ENCODE results near the gene FOXD1.
A peak's percentile ranks its signal among the peaks of the same experiment; 100 is the strongest.

The FOXD1 gene

DNA sequence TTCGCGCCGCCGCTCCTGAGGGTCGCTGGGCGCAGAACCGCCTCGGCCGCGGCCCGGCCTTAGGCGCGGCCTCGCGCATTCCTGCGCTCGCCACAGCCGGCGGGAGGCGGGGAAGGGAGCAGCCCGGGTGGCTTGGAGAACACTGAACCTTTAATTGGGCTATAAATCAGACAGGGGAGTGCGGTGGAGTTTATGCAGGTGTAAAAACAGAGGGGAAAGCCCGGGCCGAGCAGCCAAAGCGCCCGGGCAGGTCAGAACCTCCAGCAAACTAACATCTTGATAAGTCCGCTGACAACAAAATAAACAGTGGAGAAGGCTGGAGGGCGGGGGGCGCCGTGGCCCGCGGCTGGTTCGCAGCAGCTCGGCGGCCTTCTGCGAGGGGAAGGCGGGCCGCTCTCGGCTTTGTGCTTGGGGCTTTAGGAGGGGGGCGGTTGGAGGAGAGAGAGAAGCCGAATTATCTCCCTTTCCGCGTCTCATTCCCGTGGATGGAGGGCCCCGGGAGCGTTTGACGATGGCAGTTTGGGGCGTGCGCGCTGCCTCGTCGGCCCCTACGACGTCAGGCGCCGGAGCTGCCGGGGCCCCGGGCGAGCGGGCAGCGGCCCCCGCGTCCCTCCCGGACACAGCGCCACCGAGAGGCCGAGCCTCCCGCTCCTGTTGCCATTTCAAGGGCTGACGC, 11.3 kb downstream of the FOXD1 start:
- Histone ChIP-seq H3K4me1 (ENCODE audit: control insufficient read depth, insufficient read depth, low read depth, low read length) (peaks cover 17% of the 10 kb centered on the region), H3K14ac (ENCODE audit: low read length in 2 of 2) (no peak overlapping the region)
- DNase-seq: peak; percentile 68

DNA sequence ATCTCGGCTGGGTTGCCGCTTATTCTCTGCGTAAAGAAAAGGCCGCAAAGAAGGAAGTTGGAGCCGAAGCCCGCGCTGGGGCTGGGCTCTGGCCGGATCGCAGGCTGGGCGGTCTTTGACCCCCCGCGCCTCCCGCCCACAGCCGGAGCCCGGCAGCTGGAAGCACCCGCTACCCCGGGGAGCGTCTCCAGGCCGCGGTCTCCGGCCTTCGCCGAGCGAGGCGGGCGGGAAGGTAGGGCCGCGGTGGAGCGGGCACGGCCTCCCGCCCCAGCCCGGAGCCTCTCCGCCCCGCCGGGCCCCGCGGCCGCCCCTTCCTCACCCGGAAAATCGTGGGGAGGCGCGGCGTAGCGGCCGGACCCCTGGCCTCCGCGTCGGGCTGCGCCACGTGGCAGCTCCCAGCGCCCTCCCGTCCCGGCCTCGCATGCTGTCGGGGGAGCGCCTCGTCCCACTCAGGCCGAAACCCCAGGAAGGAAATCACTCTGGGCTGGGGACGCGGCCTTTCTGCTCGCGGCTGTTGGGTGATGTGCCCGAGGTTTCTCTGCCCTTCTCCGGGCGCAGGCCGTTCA, 12.0 kb downstream of the FOXD1 start:
- Histone ChIP-seq H3K36me3 (ENCODE audit: control insufficient read depth in 1 of 2, insufficient read depth in 2 of 2, low read depth in 1 of 2, low read length in 2 of 2) (no peaks in the 10 kb centered on the region), H3K9me3 (ENCODE audit: control insufficient read depth, low read length) (no peaks in the 10 kb centered on the region), H3K4me2 (ENCODE audit: low read length, poor library complexity, severe bottlenecking) (peak overlapping the region; percentile 89), H2BK5ac (ENCODE audit: low read depth, low read length, poor library complexity, severe bottlenecking) (peak overlapping the region; percentile 33), H2BK120ac (ENCODE audit: low read depth, low read length) (no peak overlapping the region), H2BK12ac (ENCODE audit: low read length in 2 of 2) (peak overlapping the region; percentile 19 to 93), H4K91ac (ENCODE audit: low read length) (peak overlapping the region; percentile 98), H3K14ac (ENCODE audit: low read length in 2 of 2) (no peak overlapping the region), H4K8ac (ENCODE audit: low read length) (peak overlapping the region; percentile 29), H3K4me1 (ENCODE audit: control insufficient read depth, insufficient read depth, low read depth, low read length) (peaks cover 17% of the 10 kb centered on the region), H3K27me3 (ENCODE audit: control insufficient read depth in 1 of 2, insufficient read depth in 1 of 2, low read length in 2 of 2) (peaks cover 5 to 88% of the 10 kb centered on the region in 2 experiments), H3K4ac (ENCODE audit: low read depth in 1 of 2, low read length in 2 of 2) (peak overlapping the region in 1 of 2 experiments; percentile 86), H3K27ac (ENCODE audit: low read length, poor library complexity, severe bottlenecking) (peak overlapping the region; percentile 48), H2AFZ (ENCODE audit: low read depth, low read length) (peak overlapping the region; percentile 10), H3K9ac (ENCODE audit: low read length) (no peak overlapping the region), H2BK15ac (ENCODE audit: low read depth, poor library complexity, severe bottlenecking) (peak overlapping the region; percentile 63), H2AK5ac (ENCODE audit: low read length, severe bottlenecking) (no peak overlapping the region), H3K4me3 (ENCODE audit: insufficient read depth in 1 of 2, low read depth in 1 of 2, low read length in 2 of 2) (peak overlapping the region; percentile 29 to 54), H3K79me1 (replicated peaks; ENCODE audit: low read length, poor library complexity, severe bottlenecking) (peaks cover 1% of the 10 kb centered on the region), H3K23ac (ENCODE audit: low read length in 2 of 2) (peak overlapping the region in 1 of 2 experiments; percentile 89), H3K18ac (ENCODE audit: low read depth in 1 of 2, low read length in 2 of 2) (peak overlapping the region; percentile 87 to 93)
- 6% methylated on average over 61 of the region's 66 CpGs for WGBS
- no peak for DNase-seq

More for the DNA sequence above, 11.3 kb downstream of the FOXD1 start:
- Histone ChIP-seq H2BK5ac (ENCODE audit: low read depth, low read length, poor library complexity, severe bottlenecking) (peak overlapping the region; percentile 84), H3K27me3 (ENCODE audit: control insufficient read depth in 1 of 2, insufficient read depth in 1 of 2, low read length in 2 of 2) (peaks cover 5 to 94% of the 10 kb centered on the region in 2 experiments), H3K18ac (ENCODE audit: low read depth in 1 of 2, low read length in 2 of 2) (peak overlapping the region; percentile 87 to 93), H2AK5ac (ENCODE audit: low read length, severe bottlenecking) (peak overlapping the region; percentile 19), H2BK12ac (ENCODE audit: low read length in 2 of 2) (peak overlapping the region; percentile 19 to 93), H3K79me1 (replicated peaks; ENCODE audit: low read length, poor library complexity, severe bottlenecking) (peaks cover 1% of the 10 kb centered on the region), H4K91ac (ENCODE audit: low read length) (peak overlapping the region; percentile 98), H3K23ac (ENCODE audit: low read length in 2 of 2) (peak overlapping the region in 1 of 2 experiments; percentile 89), H3K4me2 (ENCODE audit: low read length, poor library complexity, severe bottlenecking) (peak overlapping the region; percentile 89), H2AFZ (ENCODE audit: low read depth, low read length) (peak overlapping the region; percentile 10), H2BK15ac (ENCODE audit: low read depth, poor library complexity, severe bottlenecking) (peak overlapping the region; percentile 86), H4K8ac (ENCODE audit: low read length) (peak overlapping the region; percentile 29), H3K9me3 (ENCODE audit: control insufficient read depth, low read length) (no peaks in the 10 kb centered on the region), H3K4me3 (ENCODE audit: insufficient read depth in 1 of 2, low read depth in 1 of 2, low read length in 2 of 2) (peak overlapping the region; percentile 29 to 54), H3K36me3 (ENCODE audit: control insufficient read depth in 1 of 2, insufficient read depth in 2 of 2, low read depth in 1 of 2, low read length in 2 of 2) (no peaks in the 10 kb centered on the region), H3K4ac (ENCODE audit: low read depth in 1 of 2, low read length in 2 of 2) (peak overlapping the region; percentile 57 to 86), H2BK120ac (ENCODE audit: low read depth, low read length) (no peak overlapping the region), H3K9ac (ENCODE audit: low read length) (peak overlapping the region; percentile 35), H3K27ac (ENCODE audit: low read length, poor library complexity, severe bottlenecking) (peak overlapping the region; percentile 86)
- WGBS: 1% methylated on average over 61 of the region's 69 CpGs

DNA sequence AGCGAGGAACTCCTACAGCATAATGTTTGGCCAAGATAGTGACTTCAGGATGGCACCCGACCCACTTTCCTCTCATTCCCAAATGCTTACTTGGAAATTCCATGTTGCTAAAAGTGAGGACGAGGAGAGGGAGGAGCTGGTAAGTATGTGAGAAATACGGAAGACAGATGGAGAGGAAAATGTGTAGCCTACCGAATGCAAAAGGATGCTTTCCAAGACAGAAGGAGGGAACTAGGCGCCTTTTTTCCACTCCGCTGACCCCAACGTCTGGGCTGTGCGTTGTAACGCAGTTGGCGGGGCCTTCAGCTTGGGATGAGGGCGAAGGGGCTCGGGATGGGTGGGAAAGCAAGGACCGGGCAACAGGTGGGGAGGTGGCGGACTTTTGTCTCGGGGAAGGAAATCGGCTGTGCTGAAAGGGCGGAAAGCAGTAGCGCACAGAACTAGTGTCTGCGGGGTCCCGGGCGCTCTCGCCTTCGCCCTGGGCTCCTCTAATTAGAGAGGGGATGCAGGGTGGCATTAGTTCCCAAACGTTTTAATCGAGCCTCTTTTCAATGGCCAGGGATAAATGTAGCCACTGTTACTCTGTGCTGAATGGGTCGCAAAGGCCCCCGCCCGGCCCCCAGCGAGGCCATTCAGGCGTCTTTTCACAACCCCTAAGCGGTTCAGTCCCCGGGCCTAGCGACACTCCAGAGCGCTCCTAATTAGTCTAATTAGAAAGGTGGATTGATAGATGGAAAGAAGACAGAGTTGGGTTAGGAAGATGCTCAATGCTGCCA, 12.6 kb downstream of the FOXD1 start:
- Histone ChIP-seq H2BK12ac (ENCODE audit: low read length in 2 of 2) (no peak overlapping the region), H3K23ac (ENCODE audit: low read length in 2 of 2) (no peak overlapping the region), H3K36me3 (ENCODE audit: control insufficient read depth in 1 of 2, insufficient read depth in 2 of 2, low read depth in 1 of 2, low read length in 2 of 2) (no peaks in the 10 kb centered on the region), H4K91ac (ENCODE audit: low read length) (no peak overlapping the region), H3K18ac (ENCODE audit: low read depth in 1 of 2, low read length in 2 of 2) (no peak overlapping the region), H3K9me3 (ENCODE audit: control insufficient read depth, low read length) (no peaks in the 10 kb centered on the region), H3K4me3 (ENCODE audit: insufficient read depth in 1 of 2, low read depth in 1 of 2, low read length in 2 of 2) (peak overlapping the region in 1 of 2 experiments; percentile 5), H2BK120ac (ENCODE audit: low read depth, low read length) (no peak overlapping the region), H3K27me3 (ENCODE audit: control insufficient read depth in 1 of 2, insufficient read depth in 1 of 2, low read length in 2 of 2) (peaks cover 5 to 87% of the 10 kb centered on the region in 2 experiments), H3K79me1 (replicated peaks; ENCODE audit: low read length, poor library complexity, severe bottlenecking) (peaks cover under 1% of the 10 kb centered on the region), H2AK5ac (ENCODE audit: low read length, severe bottlenecking) (peak overlapping the region; percentile 11), H2BK15ac (ENCODE audit: low read depth, poor library complexity, severe bottlenecking) (no peak overlapping the region), H3K27ac (ENCODE audit: low read length, poor library complexity, severe bottlenecking) (no peak overlapping the region), H2AFZ (ENCODE audit: low read depth, low read length) (no peak overlapping the region), H3K4ac (ENCODE audit: low read depth in 1 of 2, low read length in 2 of 2) (peak overlapping the region in 1 of 2 experiments; percentile 13), H3K4me1 (ENCODE audit: control insufficient read depth, insufficient read depth, low read depth, low read length) (peaks cover 17% of the 10 kb centered on the region), H3K9ac (ENCODE audit: low read length) (no peak overlapping the region), H2BK5ac (ENCODE audit: low read depth, low read length, poor library complexity, severe bottlenecking) (no peak overlapping the region), H3K4me2 (ENCODE audit: low read length, poor library complexity, severe bottlenecking) (peak overlapping the region; percentile 89), H4K8ac (ENCODE audit: low read length) (no peak overlapping the region), H3K14ac (ENCODE audit: low read length in 2 of 2) (no peak overlapping the region)
- 32% methylated on average over 33 of the region's 35 CpGs for WGBS
- DNase-seq: no peak

DNA sequence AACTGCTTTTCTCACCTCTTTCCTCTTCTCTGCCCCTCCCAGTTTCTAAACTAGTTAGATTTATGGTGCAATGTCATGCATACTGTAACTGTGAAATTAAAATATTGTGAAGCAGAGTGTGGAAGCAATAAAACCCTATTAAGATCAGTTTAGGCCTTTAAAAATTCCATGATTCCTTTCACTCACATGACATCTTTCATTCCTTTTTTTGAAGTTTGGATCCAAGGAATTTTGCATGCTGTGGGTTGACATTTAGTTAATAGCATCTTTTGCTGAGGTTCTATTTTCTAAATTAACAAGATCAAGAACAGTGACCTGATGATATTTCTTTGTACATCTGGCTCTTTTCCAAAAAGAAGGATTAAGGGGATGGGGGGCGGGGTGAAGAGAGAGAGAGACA, 13.7 kb downstream of the FOXD1 start:
- no peak overlapping the region for H2BK120ac ChIP-seq (ENCODE audit: low read depth, low read length)
- no peak overlapping the region for H4K8ac ChIP-seq (ENCODE audit: low read length)
- H3K4me3 ChIP-seq (ENCODE audit: insufficient read depth in 1 of 2, low read depth in 1 of 2, low read length in 2 of 2): no peak overlapping the region
- no peak overlapping the region for H4K91ac ChIP-seq (ENCODE audit: low read length)
- H3K36me3 ChIP-seq (ENCODE audit: control insufficient read depth in 1 of 2, insufficient read depth in 2 of 2, low read depth in 1 of 2, low read length in 2 of 2): no peaks in the 10 kb centered on the region
- H3K14ac ChIP-seq (ENCODE audit: low read length in 2 of 2): no peak overlapping the region
- no peak overlapping the region for H3K18ac ChIP-seq (ENCODE audit: low read depth in 1 of 2, low read length in 2 of 2)
- H3K27me3 ChIP-seq (ENCODE audit: control insufficient read depth in 1 of 2, insufficient read depth in 1 of 2, low read length in 2 of 2): peaks cover 5 to 85% of the 10 kb centered on the region in 2 experiments
- H3K4me1 ChIP-seq (ENCODE audit: control insufficient read depth, insufficient read depth, low read depth, low read length): peaks cover 17% of the 10 kb centered on the region
- H3K9ac ChIP-seq (ENCODE audit: low read length): no peak overlapping the region
- no peak overlapping the region for H3K4me2 ChIP-seq (ENCODE audit: low read length, poor library complexity, severe bottlenecking)
- H3K4ac ChIP-seq (ENCODE audit: low read depth in 1 of 2, low read length in 2 of 2): no peak overlapping the region
- no peak overlapping the region for H2BK5ac ChIP-seq (ENCODE audit: low read depth, low read length, poor library complexity, severe bottlenecking)
- no peak overlapping the region for H2AFZ ChIP-seq (ENCODE audit: low read depth, low read length)
- no peak overlapping the region for H2BK15ac ChIP-seq (ENCODE audit: low read depth, poor library complexity, severe bottlenecking)
- H3K79me1 ChIP-seq (replicated peaks; ENCODE audit: low read length, poor library complexity, severe bottlenecking): no peaks in the 10 kb centered on the region
- WGBS: no CpG with 5 or more reads among the region's 1 CpG
- DNase-seq: no peak
- H3K9me3 ChIP-seq (ENCODE audit: control insufficient read depth, low read length): no peaks in the 10 kb centered on the region
- H2AK5ac ChIP-seq (ENCODE audit: low read length, severe bottlenecking): no peak overlapping the region
- no peak overlapping the region for H2BK12ac ChIP-seq (ENCODE audit: low read length in 2 of 2)
- no peak overlapping the region for H3K23ac ChIP-seq (ENCODE audit: low read length in 2 of 2)
- no peak overlapping the region for H3K27ac ChIP-seq (ENCODE audit: low read length, poor library complexity, severe bottlenecking)

Data from mesenchymal stem cell (in vitro differentiated cells and primary cell).